Activated T-cell treated with anti-CD3 and anti-CD28 coated beads for 24 hours (primary cell): Measurements from ENCODE around the gene FOXK1.
"Not testable (repeated sequence)": the region's sequence is repeated elsewhere in the genome, so short reads cannot be mapped to it uniquely, and the experiment has no call there.

Experiments
- DNase-seq: peaks from one replicate; pipeline ENCODE4 v3.0.0-alpha.2; 2020; ENCODE audit warnings: low read depth

FOXK1 gene

DNA sequence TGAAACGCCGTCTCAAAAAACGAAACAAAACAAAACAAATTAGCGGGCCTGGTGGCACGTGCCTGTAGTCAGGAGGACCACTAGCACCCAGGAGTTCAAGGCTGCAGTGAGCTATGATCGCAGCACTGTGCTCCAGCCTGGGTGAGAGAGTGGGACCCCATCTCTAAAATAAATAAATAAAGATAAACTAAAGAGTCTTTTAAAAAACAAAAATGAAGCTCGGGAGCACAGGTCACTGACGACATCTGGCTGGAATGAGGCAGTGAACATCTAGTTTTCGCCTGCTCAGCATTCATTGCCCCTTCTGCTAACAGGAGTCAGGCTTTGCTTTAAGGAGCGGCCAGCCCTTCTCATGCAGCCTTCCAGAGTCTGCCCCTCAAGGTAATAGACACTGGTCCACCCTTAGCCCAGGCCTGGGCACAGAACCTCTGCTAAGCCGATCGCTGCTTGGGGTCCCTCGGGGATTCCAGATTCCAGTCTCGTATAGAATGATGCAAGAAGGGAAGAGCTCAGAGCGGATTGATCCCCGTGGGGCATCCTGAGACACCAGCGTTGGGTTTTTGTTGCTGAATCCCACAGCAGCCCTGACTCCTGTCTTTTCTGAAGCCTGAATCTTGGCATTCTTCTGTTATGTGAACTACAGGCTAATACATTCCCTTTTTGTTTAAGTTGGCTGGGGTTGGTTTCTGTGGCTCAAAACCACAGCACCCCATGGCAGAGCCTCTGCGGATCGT lies 14.2 kb upstream of the FOXK1 start:
- DNase-seq = no peak

DNA sequence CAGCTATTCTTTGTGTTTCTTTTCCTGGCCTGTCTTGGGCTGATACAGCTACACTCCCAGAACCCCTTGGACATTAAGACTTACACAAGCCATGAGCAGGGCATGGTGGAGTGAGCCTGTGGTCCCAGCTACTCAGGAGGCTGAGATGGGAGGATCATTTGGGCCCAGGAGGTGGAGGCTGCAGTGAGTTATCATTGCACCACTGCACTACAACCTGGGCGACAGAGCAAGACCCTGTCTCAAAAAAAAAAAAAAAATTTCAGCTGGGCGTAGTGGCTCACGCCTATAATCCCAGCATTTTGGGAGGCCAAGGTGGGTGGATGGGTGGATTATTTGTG lies 13.6 kb upstream of the FOXK1 start:
- no peak for DNase-seq

DNA sequence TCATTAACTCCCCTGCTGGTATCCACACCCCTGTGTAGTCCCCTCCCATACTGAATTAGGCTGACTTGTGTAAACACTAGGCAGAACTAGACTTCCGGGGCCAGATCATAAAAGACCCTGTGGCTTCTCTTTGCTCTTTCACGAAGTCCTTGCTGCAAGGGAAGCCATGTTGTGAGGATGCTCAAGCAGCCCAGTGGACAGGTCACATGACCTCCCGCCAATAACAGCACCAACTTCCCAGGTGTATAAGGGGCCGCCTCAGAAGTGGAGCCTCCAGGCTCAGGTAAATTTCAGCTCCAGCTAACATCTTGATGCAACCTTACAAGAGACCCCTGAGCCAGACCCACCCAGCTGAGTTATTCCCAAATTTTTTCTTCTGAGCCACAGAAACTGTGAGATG lies 11.3 kb upstream of the FOXK1 start:
- DNase-seq = no peak

DNA sequence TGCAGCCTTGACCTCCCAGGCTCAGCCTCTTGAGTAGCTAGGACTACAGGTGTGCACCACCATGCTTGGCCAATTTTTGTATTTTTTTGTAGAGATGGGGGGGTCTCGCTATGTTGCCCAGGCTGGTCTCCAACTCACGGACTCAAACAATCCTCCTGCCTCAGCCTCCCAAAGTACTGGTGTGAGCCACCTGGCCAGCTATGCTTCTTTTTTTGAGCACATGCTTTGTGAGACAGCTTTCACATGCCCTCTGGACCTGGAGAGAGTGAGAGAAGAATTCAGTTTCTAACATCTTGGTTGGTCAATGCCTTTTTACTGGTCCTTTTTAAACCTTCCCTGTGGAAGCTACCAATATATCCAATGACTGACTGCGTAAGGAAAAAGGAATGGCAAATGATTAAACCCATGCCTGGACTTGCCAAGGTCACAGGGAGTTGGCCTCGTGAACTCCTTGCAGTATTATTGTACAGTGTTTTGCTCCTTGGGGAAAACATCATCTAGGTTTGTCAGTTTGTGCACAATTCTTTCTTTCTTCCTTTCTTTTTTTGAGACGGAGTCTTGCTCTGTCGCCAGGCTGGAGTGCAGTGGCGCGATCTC lies 6.2 kb upstream of the FOXK1 start:
- no peak for DNase-seq

DNA sequence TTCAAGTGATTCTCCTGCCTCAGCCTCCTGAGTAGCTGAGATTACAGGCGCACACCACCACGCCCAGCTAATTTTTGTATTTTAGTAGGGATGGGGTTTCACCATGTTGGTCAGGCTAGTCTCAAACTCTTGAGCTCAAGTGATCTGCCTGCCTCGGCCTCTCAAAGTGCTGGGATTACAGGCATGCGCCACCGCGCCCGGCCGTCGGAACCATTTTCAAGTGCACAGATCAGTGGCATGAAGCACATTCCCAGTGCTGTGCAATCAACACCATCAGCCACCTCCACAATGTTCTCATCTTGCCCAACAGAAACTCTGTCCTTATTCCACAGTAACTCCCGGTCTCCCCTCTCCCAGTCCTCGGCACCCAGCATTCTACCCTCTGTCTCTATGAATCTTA lies 4.6 kb upstream of the FOXK1 start:
- DNase-seq = not testable (repeated sequence)

DNA sequence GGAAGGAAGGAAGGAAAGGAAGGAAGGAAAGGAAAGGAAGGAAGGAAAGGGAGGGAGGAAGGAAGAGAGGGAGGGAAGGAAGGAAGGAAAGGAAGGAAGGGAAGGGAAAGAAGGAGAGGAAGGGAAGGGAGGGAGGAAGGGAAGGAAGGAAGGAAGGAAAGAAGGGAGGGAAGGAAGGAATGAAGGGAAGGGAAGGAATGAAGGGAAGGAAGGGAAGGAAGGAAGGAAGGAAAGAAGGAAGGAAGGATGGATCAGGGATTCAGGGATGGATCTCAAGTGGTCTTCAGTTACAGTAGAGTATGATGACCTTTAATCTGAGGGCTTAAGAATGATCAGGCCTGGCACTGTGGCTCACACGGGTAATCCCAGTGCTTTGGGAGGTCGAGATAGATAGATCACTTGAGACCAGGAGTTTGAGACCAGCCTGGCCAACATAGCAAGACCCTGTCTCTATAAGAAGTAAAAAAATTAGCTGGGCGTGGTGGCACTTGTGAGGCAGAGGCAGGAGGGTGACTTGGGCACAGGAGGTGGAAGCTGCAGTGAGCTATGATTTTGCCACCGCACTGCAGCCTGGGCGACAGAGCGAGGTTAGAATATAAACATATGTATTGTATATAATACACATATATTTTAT lies 760 bp upstream of the FOXK1 start:
- peak; percentile 4 for DNase-seq

DNA sequence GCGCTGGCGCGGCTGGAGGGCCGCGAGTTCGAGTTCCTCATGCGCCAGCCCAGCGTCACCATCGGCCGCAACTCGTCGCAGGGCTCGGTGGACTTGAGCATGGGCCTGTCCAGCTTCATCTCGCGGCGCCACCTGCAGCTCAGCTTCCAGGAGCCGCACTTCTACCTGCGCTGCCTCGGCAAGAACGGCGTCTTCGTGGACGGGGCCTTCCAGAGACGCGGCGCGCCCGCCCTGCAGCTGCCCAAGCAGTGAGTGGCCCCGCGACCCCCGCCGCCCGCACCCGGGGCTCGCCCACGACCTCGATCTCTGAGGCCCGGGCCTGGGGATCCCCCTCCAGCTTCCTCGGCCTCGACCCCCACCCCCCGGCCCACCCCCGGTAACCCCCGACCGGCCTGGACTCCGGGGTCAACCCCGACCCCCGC lies 537 bp downstream of the FOXK1 start:
- peak; percentile 10 for DNase-seq

DNA sequence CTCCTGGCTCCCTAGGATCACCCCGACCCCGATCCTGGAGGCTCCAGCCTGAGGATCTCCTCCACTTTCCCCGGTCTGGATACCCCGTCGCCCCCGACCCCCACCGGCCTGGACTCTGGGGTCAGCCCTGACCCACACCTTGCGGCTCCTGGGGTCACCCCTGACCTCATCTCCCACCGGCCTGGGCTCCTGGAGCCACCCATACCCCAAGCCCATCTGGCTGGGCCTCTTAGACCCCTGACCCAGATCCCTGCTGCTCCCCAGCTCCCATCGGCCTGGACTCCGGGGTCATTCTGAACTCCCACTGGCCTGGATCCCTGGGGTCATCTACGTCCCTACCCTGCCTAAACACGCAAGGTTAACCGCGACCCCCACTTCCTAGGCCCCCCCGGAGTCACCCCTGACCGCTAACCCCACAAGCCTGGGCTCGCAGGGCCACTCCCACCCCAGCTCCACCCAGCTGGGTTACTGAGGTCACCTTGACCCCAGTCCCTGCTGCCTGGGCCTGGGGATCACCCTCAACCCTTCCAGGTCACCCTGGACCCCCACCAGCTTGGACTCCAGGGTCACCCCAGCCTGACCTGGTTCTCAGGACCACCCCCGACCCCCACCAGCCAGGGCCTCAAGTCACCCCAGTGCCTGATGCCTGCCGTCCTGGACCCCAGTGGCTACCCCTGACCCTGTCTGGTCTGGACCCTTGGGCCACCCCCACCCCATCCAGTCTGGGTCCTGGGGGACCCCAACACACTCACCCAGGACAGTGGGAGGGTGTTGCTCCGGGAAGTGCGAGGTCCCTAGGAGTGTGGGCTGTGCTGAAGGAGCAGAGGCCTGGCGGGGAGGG lies 1.2 kb downstream of the FOXK1 start:
- DNase-seq = peak; percentile 1

DNA sequence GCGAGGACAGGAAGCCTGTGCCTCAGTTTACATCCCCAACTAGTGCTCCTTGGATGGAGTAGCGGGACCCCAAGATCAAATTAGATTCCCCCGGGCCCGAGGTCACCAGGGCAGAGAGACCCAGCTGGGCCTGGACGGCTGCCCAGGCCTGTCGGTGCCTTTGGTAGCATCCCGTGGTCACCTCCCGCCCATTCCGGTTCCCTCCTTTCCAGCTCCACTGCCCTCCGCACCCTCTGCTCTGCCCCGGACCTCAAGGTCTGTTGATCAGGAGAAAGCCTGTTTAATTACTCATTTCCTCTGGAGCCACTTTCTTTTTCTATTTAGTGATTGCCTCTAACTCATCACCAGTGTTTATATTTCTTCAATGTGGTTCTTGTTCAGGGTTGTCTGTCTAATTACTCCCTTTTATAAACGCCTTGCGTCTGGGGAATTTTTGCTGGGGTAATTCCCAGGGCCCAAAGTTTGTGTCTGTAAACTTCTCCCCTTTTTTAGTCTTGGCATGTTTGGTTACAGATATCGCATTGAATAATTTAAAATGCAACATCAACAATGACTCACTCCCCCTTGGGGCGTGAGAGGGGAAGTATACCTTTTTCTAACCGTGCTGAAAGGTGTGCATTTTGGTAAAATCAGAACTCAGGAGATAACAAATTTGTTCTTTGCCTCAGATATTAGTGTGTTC lies 1.9 kb downstream of the FOXK1 start:
- DNase-seq = peak; percentile 23

DNA sequence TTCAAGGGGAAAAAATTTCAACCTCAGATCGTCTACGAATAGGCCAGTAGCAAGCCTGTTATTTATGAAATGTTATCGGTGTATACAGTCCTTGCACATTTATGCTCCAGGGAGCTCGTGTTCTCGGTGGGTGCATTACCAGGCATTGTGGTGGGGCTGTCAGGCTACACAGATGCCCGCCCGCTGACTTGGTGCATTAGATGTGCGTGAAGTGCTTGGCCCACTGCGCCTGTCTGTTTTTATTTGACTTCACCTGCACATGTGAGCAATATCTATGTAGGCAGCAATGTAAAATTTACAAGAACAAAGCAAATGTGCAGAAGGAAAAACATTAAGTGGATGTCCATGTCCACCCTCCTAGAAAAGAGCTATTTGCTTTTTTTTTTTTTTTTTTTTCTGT lies 2.8 kb downstream of the FOXK1 start:
- DNase-seq = no peak

DNA sequence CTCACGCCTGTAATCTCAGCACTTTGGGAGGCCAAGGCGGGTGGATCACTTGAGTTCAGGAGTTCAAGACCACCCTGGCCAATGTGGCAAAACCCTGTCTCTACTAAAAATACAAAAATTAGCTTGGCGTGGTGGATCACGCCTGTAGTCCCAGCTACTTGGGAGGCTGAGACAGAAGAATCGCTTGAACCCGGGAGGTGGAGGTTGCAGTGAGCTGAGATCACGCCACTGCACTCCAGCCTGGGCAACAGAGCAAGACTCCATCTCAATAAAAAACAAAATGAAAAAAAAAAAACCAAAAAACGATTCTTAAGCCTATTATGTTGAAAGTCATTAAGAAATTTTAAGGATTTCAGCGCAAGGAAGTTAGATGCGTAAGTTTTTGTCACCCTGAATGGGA lies 3.6 kb downstream of the FOXK1 start:
- not testable (repeated sequence) for DNase-seq

DNA sequence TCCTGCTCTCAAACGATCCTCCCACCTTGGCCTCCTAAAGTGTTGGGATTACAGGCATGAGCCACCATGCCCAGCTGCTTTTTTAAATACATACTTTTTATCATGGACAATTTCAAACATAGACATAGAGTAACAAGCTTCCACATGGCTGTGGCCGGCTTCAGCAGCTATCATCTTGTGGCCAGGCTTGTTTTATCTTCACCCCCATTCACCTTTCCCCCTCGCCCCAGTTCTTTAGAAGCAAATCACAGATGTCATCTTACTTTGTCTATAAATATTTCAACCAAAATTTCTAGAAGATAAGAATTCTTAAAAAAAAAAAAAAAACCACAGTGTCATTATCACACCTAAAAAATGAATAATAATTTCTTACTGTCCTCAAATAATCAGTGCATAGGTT lies 5.9 kb downstream of the FOXK1 start:
- no peak for DNase-seq

DNA sequence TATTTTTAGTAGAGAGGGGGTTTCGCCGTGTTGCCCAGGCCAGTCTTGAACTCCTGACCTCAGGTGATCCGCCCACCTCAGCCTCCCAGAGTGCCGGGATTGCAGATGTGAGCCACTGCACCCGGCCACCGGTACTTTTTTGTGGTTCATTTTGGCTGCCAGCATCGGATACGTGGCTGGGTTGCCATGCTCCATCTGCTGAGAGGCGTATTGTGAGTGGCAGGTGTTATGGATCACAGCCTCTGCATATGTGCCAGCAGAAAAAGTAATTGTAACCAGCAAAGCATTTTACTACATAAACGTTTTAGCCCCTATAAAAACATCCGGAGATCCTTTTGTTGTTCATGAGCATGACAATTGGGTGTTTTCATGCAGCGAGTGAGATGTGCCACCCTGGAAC lies 7.1 kb downstream of the FOXK1 start:
- no peak for DNase-seq

DNA sequence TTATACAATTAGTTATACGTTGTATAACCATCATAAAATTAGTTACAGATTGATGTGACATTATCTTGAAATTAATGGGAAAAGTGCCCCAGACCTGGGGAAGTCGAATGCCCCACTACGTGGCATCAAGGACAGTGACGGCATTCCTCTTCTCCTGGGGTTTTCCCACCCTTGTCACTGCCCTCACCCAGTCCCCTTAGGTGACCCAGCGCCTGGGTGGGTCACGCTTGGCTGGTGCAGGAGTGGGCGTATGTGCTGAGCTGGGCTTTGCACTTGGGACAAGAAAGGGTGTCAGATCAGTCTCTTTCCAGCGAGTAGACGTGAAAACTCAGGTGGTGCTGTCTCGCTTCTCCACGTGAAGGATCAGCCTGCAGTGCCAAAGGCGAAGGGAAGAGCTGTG lies 7.6 kb downstream of the FOXK1 start:
- DNase-seq = no peak

DNA sequence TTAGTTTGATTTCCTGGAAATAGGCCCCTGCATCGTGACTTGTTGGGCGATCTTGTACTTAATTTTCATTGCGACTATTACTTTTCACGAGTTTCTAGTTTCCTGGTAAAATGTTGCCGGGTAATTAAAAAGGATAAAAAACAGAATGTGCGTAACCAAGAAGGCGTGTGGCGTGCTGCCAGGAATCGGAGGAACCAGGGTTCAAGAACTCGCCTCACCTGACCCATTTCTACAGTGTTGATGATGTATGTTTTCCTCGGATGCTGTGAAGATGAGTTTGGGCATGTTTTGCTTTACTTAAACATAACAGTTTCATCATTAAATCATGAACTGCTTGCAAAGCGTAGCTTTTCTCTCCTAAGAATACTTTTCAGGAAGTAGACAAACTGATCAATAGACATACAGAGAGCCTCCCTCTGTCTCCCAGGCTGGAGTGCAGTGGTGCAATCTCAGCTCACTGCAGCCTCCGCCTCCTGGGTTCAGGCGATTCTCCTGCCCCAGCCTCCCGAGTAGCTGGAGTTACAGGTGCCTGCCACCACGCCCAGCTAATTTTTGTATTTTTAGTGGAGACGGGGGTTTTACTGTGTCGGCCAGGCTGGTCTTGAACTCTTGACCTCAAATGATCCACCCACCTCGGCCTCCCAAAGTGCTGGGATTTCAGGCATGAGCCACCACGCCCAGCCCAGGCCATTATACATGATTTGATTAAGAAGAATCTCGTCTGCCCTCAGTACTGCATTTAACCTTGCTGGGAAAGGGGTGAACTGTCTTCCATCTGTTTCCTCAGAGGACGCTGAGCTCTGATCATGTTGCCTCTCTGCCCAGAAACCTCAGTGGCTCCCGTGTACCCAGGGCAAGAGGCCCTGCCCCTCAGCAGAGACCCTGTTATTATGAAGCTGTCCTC lies 9.1 kb downstream of the FOXK1 start:
- no peak for DNase-seq

DNA sequence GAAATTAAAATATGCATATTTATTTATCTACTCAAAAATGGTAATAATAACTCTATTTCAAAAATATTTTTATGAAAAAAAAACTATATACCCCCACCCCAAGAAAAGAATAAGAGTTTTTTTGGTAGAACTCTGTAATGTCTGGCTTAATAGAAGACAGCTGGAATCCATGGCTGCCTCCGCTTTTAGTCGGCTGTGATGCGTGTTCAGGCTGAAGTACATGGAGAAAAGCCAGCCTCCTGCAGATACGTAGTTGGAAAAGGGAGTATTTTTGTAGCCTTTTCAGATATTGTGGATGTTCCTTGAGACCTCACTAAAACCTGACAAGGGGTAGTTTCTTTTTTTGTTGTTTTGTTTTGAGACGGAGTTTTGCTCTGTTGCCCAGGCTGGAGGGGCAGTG lies 10.0 kb downstream of the FOXK1 start:
- no peak for DNase-seq

DNA sequence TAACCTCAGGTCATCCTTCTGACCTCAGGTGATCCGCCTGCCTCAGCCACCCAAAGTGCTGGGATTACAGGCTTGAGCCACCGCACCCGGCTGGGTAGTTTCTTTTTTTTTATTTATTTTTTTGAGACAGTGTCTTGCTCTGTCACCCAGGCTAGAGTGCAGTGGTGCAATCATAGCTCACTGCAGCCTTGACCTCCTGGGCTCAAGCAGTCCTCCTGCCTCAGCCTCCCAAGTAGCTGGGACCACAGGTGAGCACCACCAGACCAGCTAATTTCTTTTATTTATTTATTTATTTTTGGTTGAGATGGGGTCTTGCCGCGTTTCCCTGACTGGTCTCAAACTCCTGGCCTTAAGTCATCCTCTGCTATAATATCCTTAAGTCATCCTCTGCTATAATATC lies 10.5 kb downstream of the FOXK1 start:
- not testable (repeated sequence) for DNase-seq

DNA sequence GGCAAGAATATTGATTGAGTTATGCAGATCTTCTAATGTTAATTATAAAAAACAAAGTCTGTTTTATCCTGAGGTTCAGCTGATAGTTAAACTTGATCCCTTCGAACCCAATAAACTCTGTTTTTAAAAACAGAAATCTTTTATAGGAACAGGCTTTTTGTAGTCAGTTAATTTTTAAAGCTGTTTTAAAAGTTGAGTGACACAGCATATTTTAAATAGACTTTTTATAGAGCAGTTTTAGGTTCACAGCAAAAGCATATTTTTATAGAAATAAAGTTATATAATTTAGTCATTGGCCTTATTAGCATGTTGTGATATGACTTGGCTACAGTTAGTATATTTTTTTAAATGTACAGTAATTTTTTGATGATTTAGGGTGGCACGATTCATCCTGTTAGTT lies 11.1 kb downstream of the FOXK1 start:
- DNase-seq = no peak

DNA sequence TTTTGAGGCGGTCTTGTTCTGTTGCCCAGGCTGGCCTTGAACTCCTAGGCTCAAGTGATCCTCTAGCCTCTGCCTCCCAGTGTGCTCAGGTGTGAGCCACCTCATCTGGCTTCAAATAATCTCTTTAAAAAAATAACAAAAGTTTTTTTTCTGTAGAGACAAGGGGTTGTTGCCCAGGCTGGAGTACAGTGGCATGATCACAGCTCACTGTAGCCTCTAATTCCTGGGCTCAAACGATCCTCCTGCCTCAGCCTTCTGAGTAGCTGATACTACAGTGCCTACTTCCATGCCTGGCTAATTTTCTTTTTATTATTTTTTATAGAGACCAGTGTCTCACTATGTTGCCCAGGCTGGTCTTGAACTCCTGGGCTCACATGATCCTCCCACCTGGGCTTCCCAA lies 11.7 kb downstream of the FOXK1 start:
- no peak for DNase-seq

DNA sequence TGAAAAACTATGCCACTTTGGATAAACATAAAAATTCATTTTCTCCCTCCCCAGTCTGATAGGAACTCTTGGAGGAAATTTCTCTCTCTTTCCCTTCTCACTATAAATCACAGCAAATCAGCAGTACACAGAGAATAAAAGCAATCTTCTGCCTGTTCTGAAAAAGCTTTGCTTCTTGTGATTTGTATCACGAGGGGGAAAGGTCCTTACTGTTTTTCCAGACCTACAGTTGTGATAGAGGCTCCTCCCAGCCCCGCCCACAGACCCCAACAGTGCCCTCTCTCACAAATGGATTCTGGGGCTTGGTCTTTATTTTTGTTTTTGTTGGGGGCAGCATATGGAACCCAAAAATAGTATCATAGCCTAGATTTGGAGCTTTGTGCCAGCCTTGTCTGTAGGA lies 12.2 kb downstream of the FOXK1 start:
- no peak for DNase-seq

DNA sequence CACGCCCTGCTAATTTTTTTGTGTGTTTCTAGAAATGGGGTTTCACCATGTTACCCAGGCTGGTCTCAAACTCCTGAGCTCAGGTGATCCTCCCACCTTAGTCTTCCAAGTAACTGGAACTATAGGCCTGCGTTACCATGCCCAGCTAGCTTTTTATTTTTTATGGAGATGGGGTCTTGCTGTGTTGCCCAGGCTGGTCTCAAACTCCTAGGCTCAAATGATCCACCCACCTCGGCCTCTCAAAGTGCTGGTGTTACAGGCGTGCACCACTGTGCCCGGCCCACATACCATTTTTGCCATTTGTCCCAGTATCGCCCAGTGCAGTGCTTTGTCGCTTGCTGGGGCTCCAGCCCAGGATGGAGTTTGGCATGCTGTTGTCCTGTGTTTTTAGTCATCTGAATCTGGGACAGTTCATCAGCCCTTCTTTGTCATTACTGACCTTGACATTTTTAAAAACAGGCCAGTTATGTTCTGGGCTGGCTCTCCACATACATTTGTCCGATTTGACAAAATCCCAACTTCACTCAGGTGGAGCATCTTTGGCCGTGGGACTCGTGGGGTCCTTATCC lies 16.7 kb downstream of the FOXK1 start:
- DNase-seq = no peak
